PFSK-1 (cell line): Measurements from ENCODE around the gene CDHR3.

ENCODE experiments used
- FOXP2 ChIP-seq: optimal IDR thresholded peaks from 2 replicates; pipeline ENCODE3; 2011; ENCODE audit warnings: borderline replicate concordance, control low read depth, inconsistent platforms; ENCODE audit not compliant: insufficient read depth; ENCODE audit errors: extremely low read length, extremely low read depth
- POLR2AphosphoS5 ChIP-seq: IDR thresholded peaks from 2 replicates; pipeline ENCODE4 v1.6.1; 2012; ENCODE audit warnings: low read depth, mild to moderate bottlenecking, control low read depth, low read length, moderate library complexity
- REST ChIP-seq, 2 experiments: IDR thresholded peaks; 2 replicates each; pipeline versions ENCODE4 v1.6.1 to v1.8.0; 2011 to 2012; ENCODE audit warnings: low read depth in 2 of 2, low read length in 2 of 2, control low read depth in 1 of 2, inconsistent platforms in 1 of 2, mild to moderate bottlenecking in 1 of 2, moderate library complexity in 1 of 2; ENCODE audit not compliant: insufficient read depth in 1 of 2
- SIN3A ChIP-seq: IDR thresholded peaks from 2 replicates; pipeline ENCODE4 v1.6.1; 2012; ENCODE audit warnings: mild to moderate bottlenecking, low read length, moderate library complexity, borderline replicate concordance; ENCODE audit not compliant: insufficient read depth
- TAF1 ChIP-seq: IDR thresholded peaks from 2 replicates; pipeline ENCODE4 v1.6.1; 2012; ENCODE audit warnings: low read length, control low read depth, borderline replicate concordance; ENCODE audit not compliant: insufficient read depth

The CDHR3 gene

GRCh38 chr7:106068538-106068961 lies 105.5 kb downstream of the CDHR3 start:
- TF ChIP-seq POLR2AphosphoS5, result no peak
- TF ChIP-seq SIN3A, result no peak

DNA sequence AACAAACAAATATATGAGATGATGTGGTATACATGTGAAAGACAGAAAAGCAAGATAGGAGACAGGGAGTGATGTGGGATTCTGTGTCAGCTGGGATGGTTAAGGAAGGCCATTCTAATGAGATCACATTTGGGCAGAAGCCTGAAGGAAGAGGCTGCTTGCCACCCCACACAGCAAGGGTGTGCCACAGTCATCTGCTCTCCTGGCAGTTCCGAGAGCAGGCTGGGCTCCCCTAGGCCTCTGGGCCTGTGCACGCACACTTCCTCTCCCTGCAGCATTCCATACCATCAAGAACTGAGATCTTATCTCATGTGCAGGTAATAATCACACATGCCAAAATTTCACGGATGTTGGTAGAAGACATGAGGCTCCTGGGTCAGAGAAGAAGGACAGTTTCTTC lies 105.9 kb downstream of the CDHR3 start:
- TF ChIP-seq SIN3A, result no peak
- no peak for TF ChIP-seq POLR2AphosphoS5
- no peak for TF ChIP-seq FOXP2
- TF ChIP-seq REST (IDR thresholded peaks at IDR 0.05; ENCODE audit: insufficient read depth in 1 of 2, low read depth in 2 of 2, low read length in 2 of 2), result no peak
- TF ChIP-seq TAF1, result no peak

DNA sequence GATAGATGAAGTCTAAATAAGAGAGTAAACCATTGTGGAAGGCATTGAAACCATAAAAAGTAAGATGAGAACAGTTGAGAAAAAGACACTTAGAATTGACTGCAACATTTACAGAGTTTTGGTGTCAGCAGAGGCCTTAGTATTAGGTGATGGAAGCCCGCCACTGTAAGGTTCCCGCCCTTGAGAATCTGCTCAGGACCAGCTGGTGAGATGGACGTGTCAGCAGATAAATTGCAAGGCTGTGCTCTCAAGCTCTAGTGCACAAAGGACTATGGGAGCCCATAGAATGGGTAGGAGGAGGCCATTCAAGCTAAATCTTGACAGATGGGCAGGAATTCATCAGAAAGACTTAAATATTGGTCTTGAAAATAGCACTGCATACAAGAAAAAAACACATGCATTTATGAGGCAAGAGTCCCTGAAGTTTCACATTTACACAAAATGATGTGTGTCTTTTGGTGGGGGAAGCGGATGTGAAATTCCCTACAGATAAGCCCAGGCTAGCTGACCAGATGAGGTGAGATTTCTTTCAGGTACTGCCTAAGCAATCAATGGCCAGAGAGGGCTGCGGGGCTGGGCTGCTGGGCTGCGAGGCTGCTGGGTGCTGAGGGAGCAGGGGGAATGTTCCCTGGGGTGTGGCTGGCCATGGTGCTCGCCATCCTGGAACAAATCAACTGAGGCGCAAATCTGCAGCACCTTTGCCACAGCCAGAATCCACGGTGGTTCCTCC lies 106.6 kb downstream of the CDHR3 start:
- TF ChIP-seq REST (IDR thresholded peaks at IDR 0.05; ENCODE audit: insufficient read depth in 1 of 2, low read depth in 2 of 2, low read length in 2 of 2) (no peak), POLR2AphosphoS5 (no peak), TAF1 (no peak), SIN3A (no peak), FOXP2 (no peak)

DNA sequence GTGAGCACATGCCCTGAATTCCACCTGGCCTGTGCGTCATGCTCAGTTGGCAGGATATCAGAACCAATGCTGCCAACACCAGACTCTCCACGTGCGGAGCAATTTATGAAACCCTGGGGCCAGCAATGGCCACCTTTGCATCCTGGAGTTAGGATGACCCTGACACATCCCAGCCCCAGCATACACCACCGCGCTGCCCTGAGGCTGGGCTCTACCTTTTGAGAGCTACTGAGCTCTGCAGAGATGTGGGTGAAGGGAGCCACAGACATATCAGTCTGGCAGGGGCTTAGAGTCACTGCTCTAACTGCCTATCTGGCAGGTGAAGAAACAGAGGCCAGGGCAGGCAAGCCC lies 107.1 kb downstream of the CDHR3 start:
- TF ChIP-seq SIN3A (no peak), POLR2AphosphoS5 (no peak), TAF1 (no peak), REST (IDR thresholded peaks at IDR 0.05; ENCODE audit: insufficient read depth in 1 of 2, low read depth in 2 of 2, low read length in 2 of 2) (no peak), FOXP2 (no peak)

GRCh38 chr7:106070567-106071254 lies 107.6 kb downstream of the CDHR3 start:
- TF ChIP-seq REST (IDR thresholded peaks at IDR 0.05; ENCODE audit: insufficient read depth in 1 of 2, low read depth in 2 of 2, low read length in 2 of 2) (no peak), TAF1 (no peak), FOXP2 (no peak), POLR2AphosphoS5 (no peak), SIN3A (no peak)
